ENCODE measurements around the gene TULP4.

DNA sequence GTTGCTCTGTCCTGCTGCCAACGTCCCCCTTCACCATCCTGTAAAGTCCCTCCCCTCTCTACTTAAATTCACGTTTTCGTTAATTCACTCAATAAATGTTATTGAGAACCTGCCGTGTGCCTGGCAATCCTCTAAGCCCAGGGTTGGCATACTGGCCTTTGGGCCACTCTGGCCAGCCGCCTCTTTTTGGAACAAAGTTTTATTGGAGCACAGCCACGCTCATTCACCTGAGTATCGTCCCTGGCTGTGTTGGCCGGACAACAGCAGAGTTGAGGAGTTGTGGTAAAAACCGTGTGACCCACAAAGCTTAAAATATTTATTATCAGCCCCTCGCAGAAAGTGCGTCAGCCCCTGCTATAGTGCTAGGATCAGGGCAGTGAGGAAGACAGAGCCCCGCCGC, 192.9 kb downstream of the TULP4 start:
- TF ChIP-seq, protein P1, sequence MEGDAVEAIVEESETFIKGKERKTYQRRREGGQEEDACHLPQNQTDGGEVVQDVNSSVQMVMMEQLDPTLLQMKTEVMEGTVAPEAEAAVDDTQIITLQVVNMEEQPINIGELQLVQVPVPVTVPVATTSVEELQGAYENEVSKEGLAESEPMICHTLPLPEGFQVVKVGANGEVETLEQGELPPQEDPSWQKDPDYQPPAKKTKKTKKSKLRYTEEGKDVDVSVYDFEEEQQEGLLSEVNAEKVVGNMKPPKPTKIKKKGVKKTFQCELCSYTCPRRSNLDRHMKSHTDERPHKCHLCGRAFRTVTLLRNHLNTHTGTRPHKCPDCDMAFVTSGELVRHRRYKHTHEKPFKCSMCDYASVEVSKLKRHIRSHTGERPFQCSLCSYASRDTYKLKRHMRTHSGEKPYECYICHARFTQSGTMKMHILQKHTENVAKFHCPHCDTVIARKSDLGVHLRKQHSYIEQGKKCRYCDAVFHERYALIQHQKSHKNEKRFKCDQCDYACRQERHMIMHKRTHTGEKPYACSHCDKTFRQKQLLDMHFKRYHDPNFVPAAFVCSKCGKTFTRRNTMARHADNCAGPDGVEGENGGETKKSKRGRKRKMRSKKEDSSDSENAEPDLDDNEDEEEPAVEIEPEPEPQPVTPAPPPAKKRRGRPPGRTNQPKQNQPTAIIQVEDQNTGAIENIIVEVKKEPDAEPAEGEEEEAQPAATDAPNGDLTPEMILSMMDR (conservative IDR thresholded peaks at IDR 0.05 in 1 of 2, IDR thresholded peaks at IDR 0.05 in 1 of 2; ENCODE audit: extremely low read depth in 1 of 2, insufficient read depth in 1 of 2, low read depth in 1 of 2, low read length in 2 of 2) = no peak
- no peak for TF ChIP-seq EZH2 (IDR thresholded peaks at IDR 0.05; ENCODE audit: borderline replicate concordance, low read length)
